HPDE6-E6E7 (cell line): ENCODE results near the gene STRIP2.
A peak's percentile ranks its signal among the peaks of the same experiment; 100 is the strongest.
"Not testable (repeated sequence)": the region's sequence is repeated elsewhere in the genome, so short reads cannot be mapped to it uniquely, and the experiment has no call there.

Source experiments
- DNase-seq: peaks from one replicate; pipeline ENCODE4 v3.0.0; 2011; ENCODE audit warnings: missing footprints; ENCODE audit errors: extremely low spot score

Gene STRIP2

DNA sequence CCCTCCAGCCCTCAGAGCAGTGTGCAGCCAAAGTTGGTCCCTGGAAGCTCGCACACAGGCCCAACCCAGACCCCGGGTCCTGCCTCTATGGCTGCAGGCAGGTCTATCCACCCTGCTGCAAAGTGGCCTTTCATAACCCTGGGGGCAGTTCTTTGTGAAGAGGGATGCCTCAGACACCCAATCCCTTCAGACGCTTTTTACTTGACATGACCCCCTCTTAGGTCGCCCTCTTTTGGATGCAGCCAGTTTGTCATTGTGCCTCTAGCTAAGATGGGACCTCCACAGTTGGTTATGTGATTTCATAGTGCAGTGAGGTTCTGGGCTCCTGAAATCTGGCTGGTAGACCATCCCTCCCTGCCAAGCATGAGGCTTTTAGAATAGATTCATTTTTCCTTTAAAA is 95.4 kb downstream of the STRIP2 start:
- DNase-seq = no peak

DNA sequence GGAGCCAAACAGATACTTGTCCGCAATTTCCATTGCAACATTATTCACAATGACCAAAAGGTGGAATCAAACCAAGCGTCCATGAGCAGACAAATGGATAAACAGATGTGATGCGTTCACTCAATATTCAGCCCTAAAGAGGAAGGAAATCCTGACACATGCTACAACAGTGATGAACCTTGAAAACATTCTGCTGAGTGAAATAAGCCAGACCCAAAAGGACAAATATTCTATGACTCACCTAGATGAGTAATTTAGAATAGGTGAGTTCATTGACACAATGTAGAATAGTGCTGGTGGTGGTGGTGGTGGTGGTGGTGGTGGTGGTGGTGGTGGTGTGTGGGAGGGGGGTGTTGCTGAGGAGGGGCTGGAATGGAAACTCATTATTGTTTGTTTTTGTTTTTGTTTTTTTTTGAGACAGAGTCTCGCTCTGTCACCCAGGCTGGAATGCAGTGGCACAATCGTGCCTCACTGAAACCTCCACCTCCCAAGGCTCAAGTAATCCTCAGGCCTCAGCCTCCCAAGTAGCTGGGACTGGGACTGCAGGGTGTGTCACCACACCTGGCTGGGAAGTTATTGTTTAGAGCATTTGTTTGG is 96.7 kb downstream of the STRIP2 start:
- peak; percentile 63 for DNase-seq

DNA sequence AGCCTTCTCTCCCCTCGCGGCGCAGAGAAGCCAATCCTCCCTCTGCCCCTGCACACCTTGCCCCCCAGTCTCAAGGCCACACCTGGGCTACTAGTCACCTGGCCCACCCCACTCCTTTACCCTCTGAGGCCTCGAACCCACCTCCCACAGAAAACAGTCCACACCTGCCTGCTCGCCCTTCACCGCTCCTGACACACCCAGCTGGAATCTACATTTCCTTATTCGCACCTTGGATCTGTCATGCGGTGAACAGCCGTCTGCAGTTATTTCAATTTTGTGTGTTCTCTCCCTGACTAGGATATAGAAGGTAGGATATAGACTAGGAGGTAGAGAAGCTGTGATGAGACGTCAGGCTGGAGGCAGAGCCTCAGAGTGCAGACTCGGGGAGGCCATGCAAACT is 97.5 kb downstream of the STRIP2 start:
- no peak for DNase-seq

DNA sequence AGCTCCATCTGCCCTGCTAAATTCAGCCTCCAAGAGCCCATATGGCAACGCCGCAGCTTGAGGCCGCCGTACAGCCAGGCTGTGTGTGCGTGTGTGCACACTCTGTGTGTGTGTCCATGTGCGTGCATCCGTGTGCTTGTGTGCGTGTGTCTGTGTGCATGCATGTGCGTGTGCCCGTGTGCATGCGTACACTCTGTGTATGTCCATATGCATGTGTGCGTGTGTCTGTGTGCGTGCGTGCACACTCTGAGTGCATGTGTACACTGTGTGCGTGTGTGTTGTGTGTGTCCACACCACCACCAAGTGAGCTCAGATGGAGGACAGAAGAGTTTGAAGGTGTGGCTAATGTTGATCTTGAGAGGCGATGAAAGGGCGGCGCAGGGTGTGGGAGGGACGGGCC is 98.1 kb downstream of the STRIP2 start:
- DNase-seq = no peak

DNA sequence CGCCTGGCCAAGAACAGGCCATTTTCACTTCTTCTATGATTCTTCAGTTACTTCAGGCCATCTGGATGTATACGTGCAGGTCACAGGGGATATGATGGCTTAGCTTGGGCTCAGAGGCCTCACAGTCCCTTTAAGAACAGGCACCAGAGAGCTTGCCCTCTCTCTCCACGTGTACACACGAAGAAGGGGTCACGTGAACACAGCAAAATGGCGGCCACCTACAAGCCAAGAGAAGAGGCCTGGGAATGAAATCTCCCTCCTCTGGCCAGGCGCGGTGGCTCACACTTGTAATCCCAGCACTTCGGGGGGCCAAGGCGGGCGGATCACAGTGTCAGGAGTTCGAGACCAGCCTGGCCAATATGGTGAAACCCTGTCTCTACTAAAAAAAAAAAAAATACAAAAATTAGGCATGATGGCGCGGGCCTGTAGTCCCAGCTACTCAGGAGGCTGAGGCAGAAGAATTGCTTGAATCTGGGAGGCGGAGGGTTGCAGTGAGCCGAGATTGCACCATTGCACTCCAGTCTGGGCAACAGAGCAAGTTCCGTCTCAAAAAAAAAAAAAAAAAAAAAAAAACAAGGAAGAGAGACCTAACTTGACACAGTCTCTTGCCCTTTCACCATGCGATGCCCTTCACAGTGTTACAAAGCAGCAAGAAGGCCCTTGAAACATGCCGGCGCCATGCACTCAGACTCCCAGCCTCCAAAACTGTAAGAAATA is 100.5 kb downstream of the STRIP2 start:
- not testable (repeated sequence) for DNase-seq

DNA sequence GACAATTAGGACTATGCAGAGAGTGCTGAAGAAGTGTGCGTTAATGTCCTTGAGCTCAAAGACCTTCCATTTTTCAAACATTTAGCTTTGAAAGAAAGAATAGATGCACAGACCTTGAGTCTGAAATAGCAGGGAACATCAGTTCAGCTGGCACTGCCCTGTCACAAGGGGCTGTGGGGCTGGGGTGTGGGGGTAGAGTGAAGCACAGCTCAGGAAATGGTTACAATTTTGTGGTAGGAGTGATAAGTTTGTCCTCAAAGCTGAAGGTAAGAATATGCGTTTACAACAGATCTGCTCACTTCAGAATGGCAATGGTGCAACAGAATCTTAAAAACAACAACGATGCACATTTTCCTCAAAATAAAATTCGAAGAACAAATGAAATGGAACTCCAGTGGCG is 101.7 kb downstream of the STRIP2 start:
- DNase-seq = no peak

DNA sequence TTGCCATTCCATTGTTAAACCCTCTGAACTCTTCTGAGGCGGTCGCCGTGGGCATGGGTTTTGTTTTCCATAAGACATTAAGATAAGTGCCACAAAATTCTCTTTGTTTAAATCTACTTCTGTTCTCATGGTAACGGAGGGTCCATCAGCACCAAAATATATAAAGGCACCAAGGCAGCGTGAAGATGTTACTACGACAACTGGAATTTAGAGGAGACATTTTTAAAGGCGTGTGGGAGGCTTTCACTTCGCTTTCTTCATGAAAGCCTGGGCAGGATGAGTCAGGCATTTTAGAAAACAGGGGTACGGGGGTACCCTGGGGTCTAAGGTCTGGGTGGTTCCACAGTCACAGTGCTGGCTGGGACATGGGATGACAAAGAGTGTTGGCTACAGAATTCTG is 102.1 kb downstream of the STRIP2 start:
- DNase-seq = no peak
